K562 (cell line): ENCODE measurements around the gene NOD2. TPM values are rescaled to one million over a fixed set of nuclear protein-coding genes. Genes with fewer than 3 reads are reported as not detected.
A peak's percentile ranks its signal among the peaks of the same experiment; 100 is the strongest.

Source experiments
- ATAC-seq: fragments of 200-7000 bp; cut with Tn5 transposase; 3 replicates; pipeline ENCODE4 v1.9.1; 2020; ENCODE audit warnings: moderate library complexity
- BruUV-seq: library from RNA; stranded (reverse); fragments of 400-500 nt; replicated peaks from 2 replicates; lab custom pipeline; 2021; lab: Mats Ljungman, UMichigan
- CTCF ChIA-PET: fragments of 300-600 bp; formaldehyde crosslinking; extraction: SDS; loops from one replicate; lab custom pipeline; 2021; ENCODE audit warnings: low intra/inter-chr PET ratio; lab: Yijun Ruan, JAX
- POLR2A ChIA-PET: fragments of 300-600, 350-650 bp; sonication (Branson Sonifier 250); formaldehyde crosslinking; extraction: SDS; loops from one replicate; lab custom pipeline; 2021; ENCODE audit warnings: antibody characterized with exemption, inconsistent platforms; lab: Yijun Ruan, JAX
- DNase-seq, 4 experiments: peaks; one replicate each; pipeline versions ENCODE4 v3.0.0 to v3.0.0-alpha.2; 2011 to 2018; ENCODE audit warnings: low spot score in 3 of 4, mixed read lengths in 3 of 4; ENCODE audit errors: extremely low read depth in 1 of 4
- FAIRE-seq: peaks from 2 replicates; lab custom pipeline; 2011; peaks lifted over from hg19 to GRCh38; lab: Jason Lieb, UNC
- H2AFZ ChIP-seq: 2 replicates; pipeline ENCODE4 v1.6.0; 2011; ENCODE audit warnings: low read depth, low read length, control low read depth, inconsistent platforms
- H3K27ac ChIP-seq: fragments of 200-600 bp; 3 replicates; pipeline ENCODE4 v1.8.0; 2011; ENCODE audit warnings: low read depth, mild to moderate bottlenecking, control low read depth, inconsistent platforms, low read length, moderate library complexity, mixed read lengths; ENCODE audit errors: extremely low read depth
- H3K27me3 ChIP-seq, 2 experiments: fragments of 300-600 bp in 1 of 2; 2 replicates in 1 of 2; 3 replicates in 1 of 2; pipeline versions ENCODE4 v1.6.0 to v1.8.0; 2011; ENCODE audit warnings: inconsistent platforms in 2 of 2, low read length in 2 of 2, mild to moderate bottlenecking in 1 of 2, mixed read lengths in 1 of 2, moderate library complexity in 1 of 2; ENCODE audit not compliant: control insufficient read depth in 2 of 2, insufficient read depth in 2 of 2
- H3K36me3 ChIP-seq: fragments of 300-600 bp; 3 replicates; pipeline ENCODE4 v1.8.0; 2011; ENCODE audit warnings: mild to moderate bottlenecking, low read length, inconsistent platforms; ENCODE audit not compliant: control insufficient read depth, insufficient read depth
- H3K4me1 ChIP-seq, 2 experiments: fragments of 200-600 bp in 1 of 2; replicated peaks in 1 of 2; 2 replicates in 1 of 2; 3 replicates in 1 of 2; pipeline versions ENCODE4 v1.5.1 to v1.8.0; 2011; ENCODE audit warnings: inconsistent platforms in 2 of 2, low read length in 2 of 2, mild to moderate bottlenecking in 1 of 2, mixed read lengths in 1 of 2, moderate library complexity in 1 of 2; ENCODE audit not compliant: control insufficient read depth in 2 of 2, insufficient read depth in 2 of 2
- H3K4me2 ChIP-seq: 2 replicates; pipeline ENCODE4 v1.6.1; 2011; ENCODE audit warnings: low read length, control low read depth, inconsistent platforms, mixed read lengths; ENCODE audit not compliant: insufficient read depth
- H3K4me3 ChIP-seq: fragments of 200-600 bp; sonication (generic), shearing (Covaris generic); 2 replicates; pipeline ENCODE4 v1.5.1; 2016; ENCODE audit warnings: control low read depth, inconsistent platforms
- H3K79me2 ChIP-seq: fragments of 200-600 bp; 3 replicates; pipeline ENCODE4 v1.8.0; 2011; ENCODE audit warnings: low read length, inconsistent platforms; ENCODE audit not compliant: control insufficient read depth, insufficient read depth
- H3K9ac ChIP-seq, 2 experiments: 2 replicates each; pipeline versions ENCODE4 v1.6.0 to v1.6.1; 2011; ENCODE audit warnings: low read depth in 2 of 2, low read length in 2 of 2, control low read depth in 1 of 2, inconsistent platforms in 1 of 2, mild to moderate bottlenecking in 1 of 2, mixed read lengths in 1 of 2; ENCODE audit not compliant: insufficient read depth in 1 of 2
- H3K9me1 ChIP-seq: one replicate; pipeline ENCODE4 v1.6.0; 2011; ENCODE audit warnings: inconsistent platforms, mild to moderate bottlenecking, low read length, moderate library complexity; ENCODE audit not compliant: control insufficient read depth, insufficient read depth
- H3K9me3 ChIP-seq: replicated peaks from 2 replicates; pipeline ENCODE4 v1.5.1; 2011; ENCODE audit warnings: low read depth, low read length, inconsistent platforms; ENCODE audit not compliant: control insufficient read depth, insufficient read depth
- H4K20me1 ChIP-seq: replicated peaks from 2 replicates; pipeline ENCODE4 v1.6.1; 2011; ENCODE audit warnings: low read length, inconsistent platforms, mixed read lengths; ENCODE audit not compliant: control insufficient read depth, insufficient read depth
- CGGBP1 ChIP-seq: fragments of 250-450 bp; sonication (Bioruptor Pico); IDR thresholded peaks from 2 replicates; pipeline ENCODE4 v1.9.0; 2021; ENCODE audit warnings: mild to moderate bottlenecking
- CREM ChIP-seq: IDR thresholded peaks from 2 replicates; pipeline ENCODE4 v1.6.1; 2014; ENCODE audit warnings: antibody characterized with exemption, low read depth
- FOS ChIP-seq: IDR thresholded peaks from 3 replicates; pipeline ENCODE4 v1.6.1; 2011; ENCODE audit not compliant: insufficient read length; ENCODE audit errors: extremely low read depth
- GTF2E2 ChIP-seq: fragments of 200-800 bp; sonication (Bioruptor generic); IDR thresholded peaks from 2 replicates; pipeline ENCODE4 v1.6.1; 2016; ENCODE audit warnings: missing genetic modification characterization, missing compliant biosample characterization
- MBD1 ChIP-seq: fragments of 250-450 bp; sonication (Bioruptor Pico); IDR thresholded peaks from 2 replicates; pipeline ENCODE4 v1.8.0; 2022; ENCODE audit warnings: inconsistent platforms
- MTF1 ChIP-seq: fragments of 250-450 bp; sonication (Bioruptor Pico); IDR thresholded peaks from 2 replicates; pipeline ENCODE4 v1.9.0; 2021; ENCODE audit warnings: moderate library complexity, mild to moderate bottlenecking, inconsistent platforms, borderline replicate concordance
- PCBP2 ChIP-seq: fragments of 200-400 bp; formaldehyde crosslinking; IDR thresholded peaks from 2 replicates; pipeline ENCODE4 v1.6.1; 2018; ENCODE audit warnings: low read length, low read depth, mild to moderate bottlenecking, moderate library complexity; ENCODE audit not compliant: poor library complexity, severe bottlenecking
- TEAD1 ChIP-seq, 2 experiments: fragments of 450-650 bp in 1 of 2; sonication (generic) in 1 of 2; formaldehyde crosslinking; IDR thresholded peaks; 2 replicates each; pipeline versions ENCODE4 v1.4.0 to v1.8.0; 2020 to 2022; ENCODE audit warnings: mild to moderate bottlenecking in 2 of 2, missing genetic modification reagents in 1 of 2
- TFE3 ChIP-seq: fragments of 450-650 bp; formaldehyde crosslinking; IDR thresholded peaks from 2 replicates; pipeline ENCODE4 v1.4.0; 2020; ENCODE audit warnings: mild to moderate bottlenecking, mixed read lengths
- TOE1 ChIP-seq, 2 experiments: fragments of 450-650 bp in 1 of 2; sonication (generic) in 1 of 2; formaldehyde crosslinking in 1 of 2; IDR thresholded peaks; 2 replicates each; pipeline versions ENCODE4 v1.7.1 to v1.8.0; 2016 to 2022; ENCODE audit warnings: borderline replicate concordance in 2 of 2, mild to moderate bottlenecking in 2 of 2, antibody characterized with exemption in 1 of 2, inconsistent platforms in 1 of 2, low read depth in 1 of 2, missing genetic modification reagents in 1 of 2, moderate library complexity in 1 of 2
- U2AF2 ChIP-seq: fragments of 200-400 bp; formaldehyde crosslinking; optimal IDR thresholded peaks from 2 replicates; pipeline ENCODE3; 2017; ENCODE audit warnings: low read depth, mild to moderate bottlenecking, low read length
- USF1 ChIP-seq: sonication (generic); formaldehyde crosslinking; IDR thresholded peaks from 2 replicates; pipeline ENCODE4 v1.9.0; 2022; ENCODE audit warnings: mild to moderate bottlenecking, missing genetic modification reagents
- ZBTB1 ChIP-seq: sonication (generic); formaldehyde crosslinking; IDR thresholded peaks from 2 replicates; pipeline ENCODE4 v1.8.1; 2023; ENCODE audit warnings: missing genetic modification reagents, low read depth, mild to moderate bottlenecking, borderline replicate concordance
- ZEB2 ChIP-seq: fragments of 450-650 bp; IDR thresholded peaks from 2 replicates; pipeline ENCODE4 v1.6.1; 2016
- ZSCAN29 ChIP-seq: fragments of 450-650 bp; IDR thresholded peaks from 2 replicates; pipeline ENCODE4 v1.6.1; 2017
- WGBS: fragments of 100-300 bp; shearing (Covaris generic); methylation state at CpG from one replicate; pipeline ENCODE4 v1.1.6; 2016; ENCODE audit warnings: low coverage, mixed read lengths; ENCODE audit not compliant: insufficient coverage; ENCODE audit errors: missing lambda C conversion rate; 5-methylcytosine and 5-hydroxymethylcytosine counted together
- in situ Hi-C: fragments of 300-500 bp; cut with MboI; formaldehyde crosslinking; loops from 4 replicates; pipeline ENCODE4 v1.15.0; 2018; ENCODE audit warnings: inconsistent platforms, mixed read lengths
- intact Hi-C: fragments of 100-400 bp; cut with micrococcal nuclease; formaldehyde crosslinking; loops from 2 replicates; pipeline ENCODE4 v1.14.2; 2022
- polyA plus RNA-seq, 8 experiments: library from polyadenylated mRNA; depleted of rRNA in 4 of 8; stranded (reverse) in 5 of 8; unstranded in 3 of 8; fragments of >200 nt; fragmentation: Nextera tagmentation in 2 of 8; fragmentation: Illumina TruSeq in 1 of 8; extraction: Ambion mirVana in 2 of 8; extraction: Trizol in 1 of 8; gene quantifications; 2 replicates each; pipeline versions ENCODE4 v1.2.1 to v1.2.3, GENCODE V29; 2011 to 2014; ENCODE audit warnings: inconsistent platforms in 1 of 8, missing spikeins in 1 of 8
- total RNA-seq, 7 experiments: library from RNA; depleted of rRNA in 6 of 7; stranded (reverse); fragments of >200 nt in 6 of 7; fragmentation: Illumina TruSeq in 2 of 7; extraction: Trizol in 2 of 7; gene quantifications; 2 replicates each; pipeline versions ENCODE4 v1.2.1 to v1.2.3, GENCODE V29; 2011 to 2021; ENCODE audit warnings: low replicate concordance in 1 of 7

Gene NOD2
- total and polyA plus RNA-seq, 9 of the 15 experiments (the other 6 are each of a cell fraction or from before 2014, with no cell fraction given): 0.04 TPM; not detected in 8

GRCh38 chr16:50651835-50652438 lies 41.5 kb upstream of the NOD2 start (continued):
- peak; percentile 3; the same call in 1 of the 2 replicates for TF ChIP-seq TFE3 (CRISPR knock-in tag)
- 0 out of 2 replicates have a peak, but pooled peaks have one; percentile 22 for TF ChIP-seq TOE1 (IDR thresholded peaks at IDR 0.05; ENCODE audit: borderline replicate concordance)
- no peak for TF ChIP-seq TOE1 (CRISPR knock-in tag; IDR thresholded peaks at IDR 0.05; ENCODE audit: borderline replicate concordance, low read depth)
- peak; percentile 94 for TF ChIP-seq USF1 (CRISPR knock-in tag)
- TF ChIP-seq U2AF2: no peak
- peak; percentile 52 for TF ChIP-seq FOS

DNA sequence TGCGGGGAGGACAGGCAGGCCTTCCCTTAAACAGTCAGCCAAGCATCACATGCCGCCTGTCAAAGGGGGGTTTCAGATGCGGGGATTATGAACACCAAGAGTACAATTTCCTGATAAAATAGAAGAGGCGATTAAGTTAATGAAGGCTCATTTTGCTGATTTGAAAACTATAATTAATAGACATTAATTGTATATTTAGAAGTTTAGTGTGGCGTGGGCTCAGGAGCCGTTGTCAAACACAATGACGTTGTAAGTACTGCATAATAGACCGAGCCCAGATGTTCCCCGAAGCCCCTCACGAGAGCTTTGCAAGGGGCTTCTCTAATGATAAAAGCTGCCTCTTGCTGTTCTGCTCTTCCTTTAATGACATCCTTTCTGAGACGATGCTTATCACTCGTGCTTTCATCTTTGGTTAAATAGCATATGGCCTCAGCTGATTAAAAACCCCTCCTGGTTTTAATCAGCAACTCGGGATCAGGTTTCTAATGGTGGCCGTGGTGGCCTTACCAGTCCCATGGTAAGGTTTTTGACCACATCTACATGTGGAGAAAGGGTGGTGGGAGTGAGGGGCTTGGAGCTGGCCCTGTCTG lies 40.5 kb upstream of the NOD2 start:
- Histone ChIP-seq H3K27me3 (peaks cover 0 to 12% of the 10 kb centered on the region in 2 experiments; a peak in 1 of 5 replicates), H3K9me3 (peaks cover 3% of the 10 kb centered on the region; the same call in 1 of the 2 replicates), H3K9me1 (peaks cover 3% of the 10 kb centered on the region), H3K4me3 (no peak overlapping the region), H3K27ac (no peak overlapping the region), H3K36me3 (no peaks in the 10 kb centered on the region), H4K20me1 (0 out of 2 replicates have a peak, but pooled peaks cover 3% of the 10 kb centered on the region), H3K79me2 (no peaks in the 10 kb centered on the region), H3K4me1 (no peaks in the 10 kb centered on the region), H2AFZ (no peak overlapping the region), H3K4me2 (no peak overlapping the region), H3K9ac (no peak overlapping the region)
- BruUV-seq: no TSS peak
- no peak for FAIRE-seq
- in situ Hi-C loops: no loop called here
- 1% methylated on average over 14 of the region's 14 CpGs for WGBS
- intact Hi-C loops: no loop called here
- no peak for TF ChIP-seq TEAD1 (CRISPR knock-in tag; IDR thresholded peaks at IDR 0.05)
- TF ChIP-seq GTF2E2 (tag): no peak
- no peak for TF ChIP-seq ZBTB1 (CRISPR knock-in tag)
- TF ChIP-seq CREM: no peak
- no peak for TF ChIP-seq CGGBP1 (CRISPR knock-in tag)
- no peak for TF ChIP-seq ZSCAN29
- no peak for TF ChIP-seq PCBP2
- no peak for TF ChIP-seq ZEB2
- TF ChIP-seq MBD1: no peak
- no peak for TF ChIP-seq MTF1 (CRISPR knock-in tag)
- no peak for DNase-seq
- ChIA-PET CTCF (no interaction called here), POLR2A (no interaction called here)
- no peak for ATAC-seq
